HT1080 (cell line): Measurements from ENCODE around the gene RNF223. TPM values are rescaled to one million over a fixed set of nuclear protein-coding genes. Genes with fewer than 3 reads are reported as not detected.
"Not testable (repeated sequence)": the region's sequence is repeated elsewhere in the genome, so short reads cannot be mapped to it uniquely, and the experiment has no call there.

Source experiments
- DNase-seq: peaks from one replicate; pipeline ENCODE4 v3.0.0-alpha.2; 2015; ENCODE audit warnings: low read depth
- total RNA-seq: library from RNA; depleted of rRNA; stranded (reverse); fragments of >200 nt; shearing (Covaris generic); gene quantifications from 2 replicates; pipeline ENCODE4 v1.2.3, GENCODE V29; 2014

The RNF223 gene
- total RNA-seq, 1 experiment from 2014 or later: not detected

DNA sequence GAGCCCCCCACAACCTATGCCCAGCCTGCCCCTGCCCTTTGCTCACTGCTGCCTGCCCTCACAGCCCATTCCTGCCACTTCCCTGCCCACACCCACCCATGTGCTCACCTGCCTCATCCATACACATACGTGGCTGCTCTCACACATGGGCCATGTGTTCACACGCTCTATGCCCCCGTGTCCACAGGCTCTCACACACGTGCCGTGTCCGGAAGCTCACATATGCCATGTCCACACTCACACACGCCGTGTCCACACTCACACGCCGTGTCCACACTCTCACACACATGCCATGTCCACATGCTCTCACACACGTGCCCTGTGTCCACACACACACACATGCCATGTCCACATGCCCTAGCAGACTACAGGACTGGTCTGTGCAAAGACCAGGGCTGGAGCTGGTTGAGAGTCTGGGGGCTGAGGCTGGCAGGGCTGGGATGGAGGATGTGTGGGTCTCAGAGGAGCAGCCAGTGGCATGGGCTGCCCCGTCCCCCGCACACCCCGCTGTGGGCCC, 583 bp upstream of the RNF223 start:
- DNase-seq: no peak

GRCh38 chr1:1072849-1073742, 1.0 kb downstream of the RNF223 start:
- no peak for DNase-seq

DNA sequence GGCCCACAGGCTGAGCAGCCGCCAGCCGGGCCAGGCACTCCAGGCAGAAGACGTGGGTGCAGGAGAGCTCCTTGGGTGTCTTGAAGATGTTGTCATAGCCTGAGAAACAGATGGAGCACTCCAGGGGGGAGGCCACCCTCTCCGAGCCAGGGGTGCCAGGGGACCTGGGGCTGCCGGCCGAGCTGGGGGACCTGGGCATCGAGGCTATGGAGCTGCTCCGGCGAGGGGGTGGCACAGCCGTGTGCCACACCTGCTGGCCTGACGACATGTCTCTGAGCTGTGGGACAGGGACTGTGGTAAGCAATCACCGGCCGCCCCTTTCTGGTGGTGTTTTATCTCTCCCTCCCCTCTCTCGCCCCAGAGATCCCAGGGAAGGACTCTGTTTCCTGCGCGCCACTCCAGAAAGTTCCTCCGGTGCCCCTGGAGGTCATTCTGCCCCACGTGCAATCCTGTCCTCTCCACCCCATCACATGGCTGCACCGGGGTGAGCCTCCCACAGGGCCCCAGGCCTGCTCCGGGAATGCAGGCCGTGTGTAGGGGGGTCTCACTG, 1.7 kb downstream of the RNF223 start:
- no peak for DNase-seq

DNA sequence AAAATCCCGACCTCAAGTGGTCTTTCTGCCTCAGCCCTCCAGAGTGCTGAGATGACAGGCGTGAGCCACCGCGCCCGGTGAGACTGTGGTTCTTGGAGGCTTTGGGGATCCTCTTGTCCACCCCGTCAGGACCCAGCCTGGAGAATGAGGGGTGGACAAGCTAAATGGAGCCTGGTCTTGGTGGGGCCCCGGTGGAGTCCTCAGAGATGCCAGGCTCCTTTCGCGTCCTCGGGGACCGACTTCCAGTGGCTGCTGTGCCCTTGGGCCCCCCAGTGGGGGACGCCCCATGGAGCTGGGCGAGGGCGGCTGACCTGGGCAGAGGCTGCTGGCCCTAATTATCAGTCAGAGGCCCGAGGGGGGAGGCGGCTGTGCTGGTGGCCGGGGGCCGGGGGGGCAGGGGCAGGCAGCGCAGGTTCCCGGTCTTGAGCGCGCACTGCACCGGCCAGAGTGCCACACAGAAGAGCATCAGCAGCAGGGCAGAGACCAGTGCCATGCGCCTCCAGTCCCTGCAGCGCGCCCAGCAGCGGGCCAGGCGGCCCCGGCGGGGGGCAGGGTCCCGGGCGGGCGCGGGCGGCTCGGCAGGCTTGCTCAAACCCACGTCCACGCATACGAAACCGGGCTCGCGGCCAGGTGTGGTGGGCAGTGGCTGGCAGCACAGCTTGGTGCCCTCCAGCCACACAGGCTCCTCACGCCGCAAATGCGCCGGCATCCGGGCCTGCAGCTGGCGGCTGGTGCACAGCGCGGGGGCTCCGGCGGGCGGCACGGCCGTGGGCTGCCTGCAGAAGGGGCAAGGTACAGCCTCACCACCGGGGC, 2.4 kb downstream of the RNF223 start:
- no peak for DNase-seq

DNA sequence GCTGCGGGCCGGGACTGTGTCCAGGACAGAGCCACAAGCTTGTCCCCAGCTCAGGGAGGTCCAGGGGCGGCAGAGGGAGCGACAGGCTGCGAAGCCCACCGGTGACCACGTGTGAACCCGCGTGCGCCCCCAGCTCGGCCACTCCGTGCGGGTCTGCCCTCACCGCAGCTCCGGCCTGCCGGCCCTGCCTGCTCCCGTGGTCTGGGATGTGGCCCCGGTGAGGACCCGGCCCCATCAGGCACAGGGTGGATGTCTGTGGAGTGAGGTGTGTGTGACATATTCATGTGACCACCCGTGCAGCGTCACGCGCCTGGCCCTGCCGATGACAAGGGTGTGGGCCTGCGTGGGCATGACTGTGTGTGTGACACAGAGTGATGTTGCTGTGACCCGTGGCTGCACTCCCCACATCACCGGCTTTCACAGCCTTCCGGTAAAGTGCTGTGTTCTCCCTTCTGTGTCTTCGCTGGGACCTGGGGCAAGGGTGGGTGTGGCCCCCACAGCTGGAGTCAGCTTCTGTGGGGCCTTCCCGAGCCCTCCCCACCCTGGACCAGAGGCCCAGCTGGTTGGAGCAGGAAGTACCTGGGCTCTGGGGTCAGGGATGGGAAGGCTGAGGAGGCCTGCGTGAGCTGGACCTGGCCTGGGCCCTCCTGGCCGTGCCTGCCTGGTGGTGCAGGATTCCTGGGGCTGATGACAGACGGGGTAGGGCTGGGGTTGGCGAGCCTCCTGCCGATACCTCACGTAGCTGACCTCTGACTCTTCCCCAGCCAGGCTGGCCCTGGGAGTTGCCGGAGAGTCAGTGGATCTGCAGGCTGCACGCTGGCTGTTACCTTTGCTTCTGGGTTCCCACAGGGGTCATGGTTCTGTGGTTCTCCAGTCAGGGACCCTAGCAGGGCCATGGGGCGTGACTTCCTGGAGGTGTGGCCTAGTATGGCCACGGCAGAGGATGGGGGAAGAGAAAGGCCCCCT, 4.1 kb downstream of the RNF223 start:
- no peak for DNase-seq

DNA sequence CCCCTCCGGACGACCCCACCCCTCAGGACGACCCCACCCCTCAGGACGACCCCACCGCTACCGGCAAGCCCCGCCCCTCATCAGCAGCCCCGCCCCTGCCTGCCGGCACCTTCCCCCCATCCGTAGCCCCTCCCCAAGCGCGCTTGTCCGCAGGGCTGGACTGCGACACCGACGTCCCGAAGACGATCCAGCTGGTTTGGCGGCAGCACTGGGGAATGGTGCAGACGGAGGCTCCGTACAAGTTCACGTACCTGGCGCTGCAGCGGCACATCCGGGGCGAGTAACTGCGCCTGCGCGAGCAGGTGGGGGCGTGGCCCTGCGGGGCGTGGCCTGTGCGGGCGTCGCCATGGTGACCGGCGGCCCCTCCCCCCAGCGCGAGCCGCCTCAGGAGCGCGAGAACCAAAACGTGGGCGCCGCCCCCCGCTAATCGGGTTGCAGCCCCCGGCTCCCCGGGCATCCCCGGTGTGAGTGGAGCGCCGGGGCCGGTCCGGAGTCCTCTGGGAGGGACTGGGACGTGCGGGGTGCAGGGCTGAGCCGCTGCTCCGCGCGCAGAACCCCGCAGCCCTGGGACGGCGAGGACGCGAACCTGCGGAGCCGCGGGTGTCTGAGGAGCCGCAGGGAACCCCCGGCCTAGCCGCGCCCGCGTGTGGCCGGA, 4.9 kb downstream of the RNF223 start:
- DNase-seq: peak; percentile 28

- DNase-seq: no peak
These were observed 5.5 kb downstream of the RNF223 start for GRCh38 chr1:1068517-1069055.

DNA sequence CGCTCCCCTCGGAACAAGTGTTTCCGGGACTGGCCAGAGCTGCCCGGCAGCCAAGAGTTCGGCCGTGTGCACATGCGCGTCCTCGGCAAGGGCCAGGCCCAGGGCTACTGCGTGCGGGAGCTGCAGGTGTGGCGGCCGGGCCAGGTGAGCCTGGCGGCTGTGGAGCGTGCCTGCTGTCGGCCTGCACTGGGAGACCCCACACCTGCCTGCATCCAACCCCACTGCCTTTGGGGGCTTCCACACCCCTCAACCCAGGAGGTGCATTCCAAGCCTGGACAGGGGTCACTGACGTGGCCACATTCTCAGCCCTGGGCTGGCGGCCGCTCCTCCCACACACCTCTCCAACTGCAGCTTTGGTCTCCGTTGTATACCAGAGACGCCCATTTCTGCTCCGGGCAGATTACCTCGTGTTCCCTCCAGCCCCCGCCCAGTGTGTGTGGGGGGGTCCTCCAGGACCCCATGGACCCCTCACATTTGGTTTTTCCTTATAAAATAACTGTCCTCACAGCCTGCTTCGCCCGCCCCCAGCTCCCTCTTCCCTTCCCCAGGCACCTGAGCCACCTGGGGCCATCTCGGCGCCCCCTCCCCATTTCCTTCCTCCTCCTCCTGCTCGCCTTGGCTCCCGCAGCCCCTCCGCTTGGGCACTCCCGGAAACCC, 6.1 kb downstream of the RNF223 start:
- DNase-seq: no peak

DNA sequence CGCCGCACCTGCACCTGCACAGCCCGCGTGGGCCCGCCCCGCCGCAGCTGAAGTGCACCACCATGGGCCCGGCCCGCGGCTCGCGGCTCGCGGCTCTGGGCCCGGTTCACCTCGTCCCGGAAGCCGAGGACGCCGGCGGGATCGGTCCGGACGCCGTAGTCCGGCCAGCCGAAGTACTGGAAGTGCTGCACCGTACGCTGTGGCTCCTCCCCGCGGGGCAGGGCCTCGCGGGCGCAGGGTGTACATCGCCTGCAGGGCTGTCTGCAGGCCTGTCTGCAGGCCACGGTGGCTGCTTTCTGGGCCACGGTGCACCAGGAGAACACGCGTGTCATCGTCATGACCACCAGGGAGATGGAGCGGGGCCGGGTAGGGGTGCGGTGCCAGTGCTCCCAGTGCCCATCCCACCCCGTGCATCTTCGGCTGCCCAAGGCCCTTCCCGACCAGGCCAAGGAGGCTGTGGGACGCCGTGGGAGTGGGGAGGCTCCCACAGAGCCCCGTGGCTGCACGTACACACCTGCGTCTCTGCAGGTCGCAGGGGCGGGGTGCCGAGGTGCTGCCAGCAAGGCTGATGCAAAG, 6.7 kb downstream of the RNF223 start:
- DNase-seq: no peak

GRCh38 chr1:1066403-1067283, 7.5 kb downstream of the RNF223 start:
- no peak for DNase-seq

GRCh38 chr1:1065940-1066304, 8.2 kb downstream of the RNF223 start:
- DNase-seq: not testable (repeated sequence)

- DNase-seq: no peak
These were observed 8.7 kb downstream of the RNF223 start for GRCh38 chr1:1065265-1065939.

DNA sequence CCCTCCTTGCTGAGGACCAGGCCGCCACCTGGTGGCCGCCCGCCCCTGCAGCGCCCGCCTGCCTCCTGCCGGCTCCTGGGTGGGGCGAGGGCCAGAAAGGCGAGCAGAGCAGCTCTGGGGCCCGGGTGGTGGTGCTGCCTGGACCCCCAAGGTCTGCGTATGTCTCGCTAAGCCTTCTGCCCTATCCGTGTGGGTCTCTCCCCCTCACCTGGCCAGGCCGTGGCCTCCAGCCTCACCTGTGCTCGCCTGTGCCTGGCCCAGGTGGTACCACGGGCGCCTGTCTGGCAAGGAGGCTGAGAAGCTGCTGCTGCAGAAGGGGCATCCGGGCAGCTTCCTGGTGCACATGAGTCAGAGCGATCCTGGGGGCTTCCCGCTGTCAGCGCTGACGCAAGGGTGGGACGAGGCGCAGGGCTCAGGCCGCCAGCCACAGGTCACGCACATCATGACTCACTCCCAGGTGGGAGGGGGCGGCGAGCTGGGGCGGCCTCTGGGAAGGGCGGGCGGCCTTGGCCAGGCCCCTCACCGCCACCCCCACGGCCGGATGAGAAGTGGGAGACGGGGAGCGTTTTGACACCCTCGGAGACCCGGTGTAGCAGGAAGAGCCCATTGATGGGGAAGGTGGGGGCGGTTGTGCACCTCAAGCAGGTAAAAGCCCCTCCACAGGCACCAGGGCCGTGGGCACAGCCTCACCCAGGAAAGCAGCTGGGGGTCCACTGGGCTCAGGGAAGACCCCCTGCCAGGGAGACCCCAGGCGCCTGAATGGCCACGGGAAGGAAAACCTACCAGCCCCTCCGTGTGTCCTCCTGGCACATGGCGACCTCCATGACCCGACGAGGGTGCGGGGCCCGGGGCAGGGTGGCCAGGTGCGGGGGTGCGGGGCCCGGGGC, 9.9 kb downstream of the RNF223 start:
- peak; percentile 96 for DNase-seq

- no peak for DNase-seq
These were observed 10.7 kb downstream of the RNF223 start for GRCh38 chr1:1063261-1063944.

GRCh38 chr1:1062348-1063163, 11.6 kb downstream of the RNF223 start:
- DNase-seq: no peak
